Activated naive CD4-positive, alpha-beta T cell treated with anti-CD3 and anti-CD28 coated beads, Interleukin-2, amount 50 U/mL, for 72 hours (primary cell): Measurements from ENCODE around the gene PALM. TPM values are rescaled to one million over a fixed set of nuclear protein-coding genes. Genes with fewer than 3 reads are reported as not detected.

ENCODE experiments used
- ATAC-seq, 2 donors: fragments of 150-1000 bp; cut with Tn5 transposase; 2 replicates each; pipeline ENCODE4 v1.10.0; 2021; ENCODE audit warnings: mild to moderate bottlenecking in 2 of 2, moderate library complexity in 2 of 2
- DNase-seq, 2 donors: peaks; one replicate each; pipeline ENCODE4 v3.0.0; 2021 to 2022; ENCODE audit warnings: low spot score in 2 of 2
- H3K27ac Mint-ChIP-seq, 2 donors: one replicate each; pipeline ENCODE4 v1.8.0; 2022; ENCODE audit warnings: mild to moderate bottlenecking in 2 of 2, mixed read lengths in 2 of 2
- H3K36me3 Mint-ChIP-seq, 2 donors: one replicate each; pipeline ENCODE4 v1.8.0; 2022; ENCODE audit warnings: mixed read lengths in 2 of 2
- H3K9me3 Mint-ChIP-seq, 2 donors: one replicate each; pipeline ENCODE4 v1.8.0; 2022; ENCODE audit warnings: mixed read lengths in 2 of 2
- total RNA-seq, 2 donors: library from RNA; stranded (reverse); gene quantifications; one replicate each; pipeline ENCODE4 v1.2.3, GENCODE V29; 2022

PALM gene
- total RNA-seq, 2 donors from 2014 or later, result 0.66 TPM; not detected in 1

GRCh38 chr19:772730-773436, 64.1 kb downstream of the PALM start:
- Mint-ChIP-seq H3K27ac (no peak overlapping the region), H3K36me3 (no peaks in the 10 kb centered on the region)
- ATAC-seq, result no peak

GRCh38 chr19:776549-776948, 67.8 kb downstream of the PALM start:
- Mint-ChIP-seq H3K9me3 (no peaks in the 10 kb centered on the region), H3K27ac (no peak overlapping the region), H3K36me3 (no peaks in the 10 kb centered on the region)
- ATAC-seq (no peak), DNase-seq (no peak)

More at GRCh38 chr19:772730-773436, 64.1 kb downstream of the PALM start:
- no peaks in the 10 kb centered on the region for H3K9me3 Mint-ChIP-seq
- no peak for DNase-seq

- Mint-ChIP-seq H3K36me3 (no peaks in the 10 kb centered on the region), H3K27ac (no peak overlapping the region), H3K9me3 (no peaks in the 10 kb centered on the region)
- ATAC-seq (no peak), DNase-seq (no peak)
These were observed 70.3 kb downstream of the PALM start for GRCh38 chr19:778910-779653.

- ATAC-seq, result no peak
- no peaks in the 10 kb centered on the region for H3K36me3 Mint-ChIP-seq
- no peaks in the 10 kb centered on the region for H3K9me3 Mint-ChIP-seq
- DNase-seq, result no peak
- H3K27ac Mint-ChIP-seq, result no peak overlapping the region
These were observed 72.2 kb downstream of the PALM start for GRCh38 chr19:780935-781334.

GRCh38 chr19:781800-782184, 73.1 kb downstream of the PALM start:
- no peak overlapping the region for H3K27ac Mint-ChIP-seq
- DNase-seq (no peak), ATAC-seq (no peak)
- H3K9me3 Mint-ChIP-seq, result no peaks in the 10 kb centered on the region
- no peaks in the 10 kb centered on the region for H3K36me3 Mint-ChIP-seq

- ATAC-seq, result no peak
- Mint-ChIP-seq H3K36me3 (no peaks in the 10 kb centered on the region), H3K9me3 (no peaks in the 10 kb centered on the region), H3K27ac (no peak overlapping the region)
- DNase-seq, result no peak
These were observed 73.6 kb downstream of the PALM start for GRCh38 chr19:782185-782877.

GRCh38 chr19:782878-783668, 74.3 kb downstream of the PALM start:
- no peak overlapping the region for H3K27ac Mint-ChIP-seq
- no peaks in the 10 kb centered on the region for H3K36me3 Mint-ChIP-seq
- H3K9me3 Mint-ChIP-seq, result no peaks in the 10 kb centered on the region
- ATAC-seq (no peak), DNase-seq (no peak)

- Mint-ChIP-seq H3K27ac (no peak overlapping the region), H3K36me3 (no peaks in the 10 kb centered on the region), H3K9me3 (no peaks in the 10 kb centered on the region)
- ATAC-seq (no peak), DNase-seq (no peak)
These were observed 75.8 kb downstream of the PALM start for GRCh38 chr19:784541-784940.

- H3K9me3 Mint-ChIP-seq, result no peaks in the 10 kb centered on the region
- peak overlapping the region in 1 of 2 donors; percentile 39 for H3K27ac Mint-ChIP-seq
- H3K36me3 Mint-ChIP-seq, result no peaks in the 10 kb centered on the region
- DNase-seq, result no peak
- no peak for ATAC-seq
These were observed 78.8 kb downstream of the PALM start for GRCh38 chr19:787536-787935.

GRCh38 chr19:788686-788982, 79.9 kb downstream of the PALM start:
- ATAC-seq (no peak), DNase-seq (no peak)
- Mint-ChIP-seq H3K36me3 (no peaks in the 10 kb centered on the region), H3K9me3 (no peaks in the 10 kb centered on the region), H3K27ac (peak overlapping the region in 1 of 2 donors; percentile 81)

- Mint-ChIP-seq H3K36me3 (no peaks in the 10 kb centered on the region), H3K9me3 (no peaks in the 10 kb centered on the region), H3K27ac (peak overlapping the region in 1 of 2 donors; percentile 81)
- no peak for DNase-seq
- ATAC-seq, result no peak
These were observed 80.4 kb downstream of the PALM start for GRCh38 chr19:788983-789700.

- ATAC-seq (no peak), DNase-seq (no peak)
- Mint-ChIP-seq H3K36me3 (no peaks in the 10 kb centered on the region), H3K27ac (no peak overlapping the region), H3K9me3 (no peaks in the 10 kb centered on the region)
These were observed 80.9 kb downstream of the PALM start for GRCh38 chr19:789701-790060.

GRCh38 chr19:791007-791566, 82.4 kb downstream of the PALM start:
- Mint-ChIP-seq H3K36me3 (no peaks in the 10 kb centered on the region), H3K9me3 (no peaks in the 10 kb centered on the region), H3K27ac (no peak overlapping the region)
- DNase-seq (no peak), ATAC-seq (no peak)

- H3K9me3 Mint-ChIP-seq, result no peaks in the 10 kb centered on the region
- peaks cover 0 to 3% of the 10 kb centered on the region in 2 donors for H3K36me3 Mint-ChIP-seq
- DNase-seq (no peak), ATAC-seq (no peak)
- H3K27ac Mint-ChIP-seq, result no peak overlapping the region
These were observed 83.0 kb downstream of the PALM start for GRCh38 chr19:791567-792305.

- Mint-ChIP-seq H3K27ac (no peak overlapping the region), H3K9me3 (no peaks in the 10 kb centered on the region), H3K36me3 (peaks cover 0 to 5% of the 10 kb centered on the region in 2 donors)
- ATAC-seq, result no peak
- DNase-seq, result no peak
These were observed 83.7 kb downstream of the PALM start for GRCh38 chr19:792306-792885.
